ENCODE data around the gene MOCS3.

MOCS3 gene

GRCh38 chr20:50982363-50982762 lies 23.7 kb downstream of the MOCS3 start:
- DNase-seq: no peak

- DNase-seq: no peak
Observed at GRCh38 chr20:50983321-50983720, 24.7 kb downstream of the MOCS3 start.

- DNase-seq: peak; percentile 54
Observed at GRCh38 chr20:50987493-50988210, 29.0 kb downstream of the MOCS3 start.

GRCh38 chr20:50991076-50991475 lies 32.5 kb downstream of the MOCS3 start:
- no peak for DNase-seq

DNA sequence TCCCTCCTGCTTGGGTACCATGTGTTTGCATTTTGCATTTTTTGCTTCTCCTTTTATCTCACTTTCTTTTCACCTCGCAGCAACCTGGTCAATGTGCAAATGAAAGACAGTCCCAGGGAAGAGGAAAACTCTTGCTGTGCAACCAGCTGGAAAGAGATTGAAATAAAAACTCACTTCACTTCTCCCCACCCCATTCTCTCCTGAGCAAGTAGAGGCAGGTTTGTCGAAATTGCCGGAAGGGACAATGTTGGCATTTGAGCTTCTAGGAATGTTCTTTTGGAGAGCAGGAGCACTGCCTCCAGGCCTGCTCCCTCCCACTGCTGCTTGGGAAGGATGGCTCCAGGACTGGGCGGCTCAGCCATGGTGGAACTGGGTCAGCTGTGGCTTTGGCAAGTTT lies 33.7 kb downstream of the MOCS3 start:
- DNase-seq: no peak

- no peak for DNase-seq
Observed at GRCh38 chr20:50992733-50993457, 34.3 kb downstream of the MOCS3 start.

- no peak for DNase-seq
Observed at GRCh38 chr20:50993876-50994275, 35.3 kb downstream of the MOCS3 start.

DNA sequence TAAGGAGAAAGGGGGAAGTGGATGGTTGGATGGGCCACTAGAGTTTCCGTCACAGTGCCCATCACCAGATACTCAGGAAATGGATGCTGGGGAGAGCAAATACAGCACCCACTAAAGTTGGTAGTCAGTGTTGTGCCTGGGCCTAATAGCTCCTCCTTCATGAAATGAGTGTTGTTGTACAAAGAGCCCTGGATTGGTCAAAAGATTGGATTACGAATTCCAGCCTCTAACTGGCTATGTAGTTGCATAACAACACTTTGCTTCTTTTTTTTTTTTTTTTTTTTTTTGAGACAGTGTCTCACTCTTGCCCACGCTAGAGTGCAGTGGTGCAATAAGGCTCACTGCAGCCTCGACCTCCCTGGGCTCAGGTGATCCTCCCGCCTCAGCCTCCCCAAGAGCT lies 36.9 kb downstream of the MOCS3 start:
- DNase-seq: no peak

- DNase-seq: no peak
Observed at GRCh38 chr20:50996901-50997865, 38.6 kb downstream of the MOCS3 start.

GRCh38 chr20:50999355-50999754 lies 40.7 kb downstream of the MOCS3 start:
- no peak for DNase-seq

GRCh38 chr20:51001430-51002265 lies 43.0 kb downstream of the MOCS3 start:
- DNase-seq: no peak

- DNase-seq: no peak
Observed at GRCh38 chr20:51002633-51003032, 44.0 kb downstream of the MOCS3 start.

DNA sequence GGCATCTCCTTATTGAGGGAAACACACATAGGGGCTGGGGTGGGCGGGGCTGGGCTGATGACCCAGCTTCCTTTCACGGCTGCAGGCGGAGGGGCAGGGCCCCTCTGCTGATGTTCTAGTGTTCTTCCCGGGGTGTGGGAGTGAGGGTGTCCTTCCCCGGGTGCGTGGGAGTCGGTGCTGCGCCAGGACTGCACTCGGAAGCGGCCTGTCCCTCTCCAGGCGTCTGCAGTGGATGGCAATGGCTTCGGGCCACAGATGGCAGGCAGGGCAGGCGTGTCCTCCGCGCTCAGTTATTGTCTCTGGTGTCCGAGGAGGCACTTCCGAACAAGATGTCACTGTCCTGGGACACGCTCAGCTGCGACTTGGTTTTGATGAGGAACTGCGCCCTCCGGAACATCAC lies 45.1 kb downstream of the MOCS3 start:
- DNase-seq: no peak

DNA sequence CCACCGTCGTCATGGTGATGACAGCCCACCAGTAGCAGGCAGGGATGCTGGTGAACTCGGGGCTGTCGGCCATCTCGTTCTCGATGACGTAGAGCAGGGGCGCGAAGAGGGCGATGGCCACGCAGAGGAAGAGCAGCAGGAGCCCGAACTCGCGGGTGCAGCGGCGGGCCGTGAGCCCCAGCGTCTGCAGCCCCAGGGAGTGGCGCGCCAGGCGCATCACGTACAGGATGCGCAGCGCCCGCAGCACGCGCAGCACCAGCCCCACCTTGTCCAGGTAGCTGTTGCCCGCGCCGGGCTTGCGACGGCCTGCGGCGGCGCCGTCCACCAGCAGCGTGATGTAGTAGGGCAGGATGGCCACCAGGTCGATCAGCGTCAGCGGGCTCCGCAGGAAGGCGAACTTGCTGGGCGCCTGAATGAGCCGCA lies 45.7 kb downstream of the MOCS3 start:
- no peak for DNase-seq

DNA sequence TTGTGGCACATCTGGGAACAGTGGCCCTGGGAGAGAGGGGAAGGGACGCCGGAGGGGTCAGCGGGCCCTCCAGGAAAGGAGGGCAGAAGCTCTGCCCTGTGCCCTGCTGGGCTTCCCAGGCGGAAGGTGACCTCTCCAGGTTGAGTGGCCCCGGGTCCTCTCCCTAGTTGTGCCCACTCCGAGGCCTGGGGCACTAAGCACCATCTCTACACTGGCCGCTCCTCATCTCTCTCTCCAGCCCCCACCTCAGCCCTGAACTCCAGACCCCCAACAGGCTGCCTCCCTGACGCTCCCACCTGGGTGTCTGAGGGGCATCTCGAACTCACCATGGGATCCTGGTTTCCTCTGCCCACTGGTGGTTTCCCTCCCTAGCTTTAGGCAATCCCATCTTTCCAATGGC lies 46.2 kb downstream of the MOCS3 start:
- no peak for DNase-seq

GRCh38 chr20:51005214-51005613 lies 46.6 kb downstream of the MOCS3 start:
- DNase-seq: no peak

- DNase-seq: no peak
Observed at GRCh38 chr20:51008718-51009117, 50.1 kb downstream of the MOCS3 start.

GRCh38 chr20:51009303-51010042 lies 50.9 kb downstream of the MOCS3 start:
- no peak for DNase-seq

DNA sequence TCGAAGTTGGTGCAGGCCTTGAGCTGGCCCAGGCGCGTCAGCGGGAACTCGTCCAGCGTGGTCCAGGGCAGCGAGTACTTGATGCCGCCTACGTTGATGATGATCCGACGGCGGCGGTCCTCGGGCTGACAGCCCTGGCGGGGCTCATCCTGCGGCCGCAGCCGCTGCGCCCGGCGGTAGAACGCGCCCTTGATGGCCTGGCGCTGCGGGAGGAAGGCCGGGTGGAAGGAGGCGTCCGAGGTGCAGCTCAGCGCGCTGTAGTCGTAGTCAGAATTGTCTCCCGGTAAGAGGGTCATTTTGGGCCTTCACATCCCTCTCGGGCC lies 51.4 kb downstream of the MOCS3 start:
- no peak for DNase-seq

DNA sequence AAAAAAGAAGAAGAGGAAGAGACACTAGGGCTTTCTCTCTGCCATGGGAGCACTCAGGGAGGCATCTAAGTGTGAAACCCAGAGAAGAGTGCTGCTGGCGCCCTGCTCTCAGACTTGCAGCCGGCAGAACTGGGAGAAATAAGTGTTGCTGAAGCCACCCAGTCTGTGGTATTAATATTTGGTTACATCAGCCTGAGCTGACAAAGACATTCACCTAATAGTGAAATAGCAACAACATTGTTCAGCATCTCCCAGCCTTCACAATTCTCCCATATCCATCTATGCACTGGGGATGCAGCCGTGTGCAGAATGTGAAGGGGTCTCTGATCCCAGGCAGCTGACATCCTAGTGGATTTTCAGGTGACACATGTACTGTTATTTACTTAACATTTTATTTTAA lies 52.3 kb downstream of the MOCS3 start:
- no peak for DNase-seq

DNA sequence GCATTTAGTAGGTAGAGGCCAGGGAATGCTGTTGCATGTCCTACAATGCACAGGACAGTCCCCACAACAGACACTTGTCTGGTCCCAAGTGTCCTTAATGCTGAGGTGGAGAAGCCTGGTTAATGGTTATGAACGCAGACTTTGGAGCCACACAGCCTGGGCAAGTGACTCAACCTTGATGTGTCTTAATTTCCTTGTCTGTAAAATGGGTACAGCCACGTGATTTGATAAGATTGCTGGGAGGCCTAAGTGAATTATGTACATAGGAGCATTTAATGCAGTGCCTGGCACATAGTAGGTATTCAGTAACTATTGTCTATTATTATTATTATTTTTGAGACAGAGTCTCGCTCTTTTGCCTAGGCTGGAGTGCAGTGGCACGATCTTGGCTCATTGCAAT lies 52.9 kb downstream of the MOCS3 start:
- no peak for DNase-seq

DNA sequence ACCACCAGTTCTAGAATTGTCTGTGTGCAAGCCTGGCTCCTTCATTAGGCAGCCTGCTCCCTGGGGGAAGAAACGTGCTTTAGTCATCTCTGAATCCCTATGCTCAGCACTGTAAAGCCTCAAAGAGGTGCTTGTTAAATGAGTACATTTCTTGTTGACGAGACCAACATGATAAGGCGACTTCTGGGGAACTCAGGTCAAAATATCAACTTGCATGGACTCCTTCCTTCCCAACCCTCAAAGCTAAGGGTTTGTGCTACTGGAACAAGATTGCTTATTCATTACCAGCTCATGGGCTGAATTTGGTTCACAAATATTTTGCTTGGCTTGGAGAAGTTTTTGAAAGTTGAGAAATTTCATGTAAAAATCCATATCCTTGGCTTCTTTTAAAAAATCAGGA lies 53.7 kb downstream of the MOCS3 start:
- DNase-seq: no peak

Data from activated CD8-positive, alpha-beta memory T cell treated with anti-CD3 and anti-CD28 coated beads, Interleukin-2, amount 50 U/mL, for 4 hours (primary cell).